Lower leg skin (tissue), 4 donors: Measurements from ENCODE around the gene ATP6V0E1. TPM values are rescaled to one million over a fixed set of nuclear protein-coding genes. Genes with fewer than 3 reads are reported as not detected.
A peak's percentile ranks its signal among the peaks of the same experiment; 100 is the strongest.

Experiments
- DNase-seq, 2 donors: peaks; one replicate each; pipeline ENCODE4 v3.0.0-alpha.2; 2019; ENCODE audit warnings: low spot score in 2 of 2
- H3K4me3 ChIP-seq: fragments of 200-600 bp; sonication (generic); 2 replicates; pipeline ENCODE4 v1.5.1; 2017; ENCODE audit warnings: mild to moderate bottlenecking, low read depth; ENCODE audit not compliant: poor library complexity, severe bottlenecking
- CTCF ChIP-seq, 3 donors: fragments of 450-650 bp; IDR thresholded peaks; one replicate each; pipeline ENCODE4 v1.5.1; 2016; ENCODE audit warnings: antibody characterized with exemption in 3 of 3, mild to moderate bottlenecking in 3 of 3, moderate library complexity in 2 of 3
- POLR2A ChIP-seq, 2 donors: fragments of 450-650 bp; IDR thresholded peaks; one replicate each; pipeline ENCODE4 v1.6.1; 2016 to 2017; ENCODE audit warnings: antibody characterized with exemption in 2 of 2, mild to moderate bottlenecking in 1 of 2, moderate library complexity in 1 of 2
- WGBS, 2 donors: methylation state at CpG; one replicate each; pipeline ENCODE4 v1.1.5; 2018; 5-methylcytosine and 5-hydroxymethylcytosine counted together
- intact Hi-C: fragments of 100-400 bp; cut with DNase I; formaldehyde crosslinking; loops from one replicate; pipeline ENCODE4 v1.15.0; 2023; ENCODE audit warnings: low total_unique reads
- total RNA-seq, 4 donors: library from RNA; depleted of rRNA; stranded (reverse); fragments of >200 nt; gene quantifications; one replicate each; pipeline ENCODE4 v1.1.0, GENCODE V29; 2016

The ATP6V0E1 gene
- total RNA-seq, 4 donors from 2014 or later: 47.3 to 110 (median 86.4) TPM

GRCh38 chr5:172971482-172971881 lies 12.1 kb upstream of the ATP6V0E1 start:
- no peak for DNase-seq
- 86 to 91% methylated on average over 3 of the region's 3 CpGs for WGBS, 2 donors
- TF ChIP-seq POLR2A (IDR thresholded peaks at IDR 0.05) (no peak), CTCF (IDR thresholded peaks at IDR 0.05) (no peak)
- intact Hi-C loops: no loop called here
- H3K4me3 ChIP-seq: no peak overlapping the region

GRCh38 chr5:172972552-172972951 lies 11.0 kb upstream of the ATP6V0E1 start:
- intact Hi-C loops: no loop called here
- 90 to 96% methylated on average over 5 of the region's 5 CpGs for WGBS, 2 donors
- TF ChIP-seq CTCF (IDR thresholded peaks at IDR 0.05) (no peak), POLR2A (IDR thresholded peaks at IDR 0.05) (no peak)
- H3K4me3 ChIP-seq: no peak overlapping the region
- DNase-seq: no peak

- DNase-seq: no peak
- no peak overlapping the region for H3K4me3 ChIP-seq
- WGBS, 2 donors: 69 to 70% methylated on average over 3 of the region's 3 CpGs
- TF ChIP-seq POLR2A (IDR thresholded peaks at IDR 0.05): no peak
- no peak for TF ChIP-seq CTCF (IDR thresholded peaks at IDR 0.05)
- intact Hi-C loops: no loop called here
Observed at GRCh38 chr5:172973127-172973916, 10.2 kb upstream of the ATP6V0E1 start.

GRCh38 chr5:172973931-172974330 lies 9.6 kb upstream of the ATP6V0E1 start:
- TF ChIP-seq POLR2A (IDR thresholded peaks at IDR 0.05): no peak
- TF ChIP-seq CTCF (IDR thresholded peaks at IDR 0.05): no peak

GRCh38 chr5:172975289-172975688 lies 8.3 kb upstream of the ATP6V0E1 start:
- intact Hi-C loops: no loop called here
- no peak for DNase-seq
- TF ChIP-seq POLR2A (IDR thresholded peaks at IDR 0.05) (no peak), CTCF (IDR thresholded peaks at IDR 0.05) (no peak)
- 86 to 92% methylated on average over 11 of the region's 11 CpGs for WGBS, 2 donors
- no peak overlapping the region for H3K4me3 ChIP-seq

More at GRCh38 chr5:172973931-172974330, 9.6 kb upstream of the ATP6V0E1 start:
- intact Hi-C loops: no loop called here
- WGBS, 2 donors: 86% methylated on average over 8 of the region's 8 CpGs
- DNase-seq: peak in 1 of 2 donors; percentile 29
- H3K4me3 ChIP-seq: no peak overlapping the region
